K562 (cell line): Measurements from ENCODE around the gene GET3. TPM values are rescaled to one million over a fixed set of nuclear protein-coding genes. Genes with fewer than 3 reads are reported as not detected.

Experiments used
- CHD2 ChIP-seq: IDR thresholded peaks from 2 replicates; pipeline ENCODE4 v1.6.1; 2011; ENCODE audit warnings: low read depth, low read length
- MEIS2 ChIP-seq: fragments of 450-650 bp; IDR thresholded peaks from 2 replicates; pipeline ENCODE4 v1.6.1; 2014; ENCODE audit warnings: mild to moderate bottlenecking; ENCODE audit not compliant: partially characterized antibody
- NCOA6 ChIP-seq: fragments of 450-650 bp; IDR thresholded peaks from 2 replicates; pipeline ENCODE4 v1.6.1; 2017; ENCODE audit warnings: mild to moderate bottlenecking
- PHF8 ChIP-seq: fragments of 200-600 bp; sonication (generic); IDR thresholded peaks from 2 replicates; pipeline ENCODE4 v1.6.1; 2012; ENCODE audit warnings: mixed run types, mild to moderate bottlenecking, inconsistent platforms, low read length, moderate library complexity, borderline replicate concordance
- RFX1 ChIP-seq: fragments of 450-650 bp; IDR thresholded peaks from 2 replicates; pipeline ENCODE4 v1.6.1; 2016; ENCODE audit warnings: mild to moderate bottlenecking, moderate library complexity
- SP2 ChIP-seq: IDR thresholded peaks from 2 replicates; pipeline ENCODE4 v1.6.1; 2011; ENCODE audit warnings: mild to moderate bottlenecking, low read depth, low read length, moderate library complexity; ENCODE audit not compliant: poor library complexity, severe bottlenecking; ENCODE audit errors: extremely low read depth
- XRCC5 ChIP-seq: fragments of 200-400 bp; formaldehyde crosslinking; IDR thresholded peaks from 2 replicates; pipeline ENCODE4 v1.6.1; 2017; ENCODE audit warnings: low read depth, mild to moderate bottlenecking, low read length
- ZNF140 ChIP-seq: fragments of 250-450 bp; sonication (Bioruptor Pico); IDR thresholded peaks from 2 replicates; pipeline ENCODE4 v1.8.0; 2021; ENCODE audit warnings: moderate library complexity, mild to moderate bottlenecking, inconsistent platforms
- ZNF239 ChIP-seq: fragments of 250-450 bp; sonication (Bioruptor Pico); IDR thresholded peaks from 2 replicates; pipeline ENCODE4 v1.4.0; 2020; ENCODE audit warnings: mild to moderate bottlenecking
- ZNF384 ChIP-seq: IDR thresholded peaks from 2 replicates; pipeline ENCODE4 v1.6.1; 2012; ENCODE audit warnings: low read depth, low read length, improper control_type of control experiment
- ZNF644 ChIP-seq: fragments of 200-800 bp; sonication (Bioruptor generic); IDR thresholded peaks from 2 replicates; pipeline ENCODE4 v1.6.1; 2016; ENCODE audit warnings: low read depth, missing genetic modification characterization, missing compliant biosample characterization
- ZNF696 ChIP-seq: fragments of 250-450 bp; sonication (Bioruptor Pico); conservative IDR thresholded peaks from 2 replicates; pipeline ENCODE4 v1.4.0; 2020; ENCODE audit warnings: mild to moderate bottlenecking, moderate library complexity
- ZSCAN29 ChIP-seq: fragments of 450-650 bp; IDR thresholded peaks from 2 replicates; pipeline ENCODE4 v1.6.1; 2017
- polyA plus RNA-seq, 8 experiments: library from polyadenylated mRNA; depleted of rRNA in 4 of 8; stranded (reverse) in 5 of 8; unstranded in 3 of 8; fragments of >200 nt; fragmentation: Nextera tagmentation in 2 of 8; fragmentation: Illumina TruSeq in 1 of 8; extraction: Ambion mirVana in 2 of 8; extraction: Trizol in 1 of 8; gene quantifications; 2 replicates each; pipeline versions ENCODE4 v1.2.1 to v1.2.3, GENCODE V29; 2011 to 2014; ENCODE audit warnings: inconsistent platforms in 1 of 8, missing spikeins in 1 of 8
- total RNA-seq, 7 experiments: library from RNA; depleted of rRNA in 6 of 7; stranded (reverse); fragments of >200 nt in 6 of 7; fragmentation: Illumina TruSeq in 2 of 7; extraction: Trizol in 2 of 7; gene quantifications; 2 replicates each; pipeline versions ENCODE4 v1.2.1 to v1.2.3, GENCODE V29; 2011 to 2021; ENCODE audit warnings: low replicate concordance in 1 of 7
- TF ChIP-seq, protein P1 (sequence below): fragments of 200-800 bp; sonication (Bioruptor generic); IDR thresholded peaks from 2 replicates; pipeline ENCODE4 v1.6.1; 2016; ENCODE audit warnings: missing genetic modification characterization, missing compliant biosample characterization
- TF ChIP-seq, protein P2 (sequence below): sonication (generic); formaldehyde crosslinking; IDR thresholded peaks from 2 replicates; pipeline ENCODE4 v1.8.0; 2022; ENCODE audit warnings: missing genetic modification reagents, mild to moderate bottlenecking, borderline replicate concordance
- TF ChIP-seq, protein P3 (sequence below): fragments of 450-650 bp; IDR thresholded peaks from 2 replicates; pipeline ENCODE4 v1.6.1; 2016
- TF ChIP-seq, protein P4 (sequence below): sonication (generic); formaldehyde crosslinking; IDR thresholded peaks from 2 replicates; pipeline ENCODE4 v1.9.0; 2022; ENCODE audit warnings: mild to moderate bottlenecking, missing genetic modification reagents
- TF ChIP-seq, protein P5 (sequence below): fragments of 250-450 bp; sonication (Bioruptor Pico); IDR thresholded peaks from 2 replicates; pipeline ENCODE4 v1.4.0; 2020; ENCODE audit warnings: mild to moderate bottlenecking, moderate library complexity, borderline replicate concordance

The GET3 gene
- total and polyA plus RNA-seq, 9 of the 15 experiments (the other 6 are each of a cell fraction or from before 2014, with no cell fraction given) = 8.3 to 83.5 (median 51.8) TPM

DNA sequence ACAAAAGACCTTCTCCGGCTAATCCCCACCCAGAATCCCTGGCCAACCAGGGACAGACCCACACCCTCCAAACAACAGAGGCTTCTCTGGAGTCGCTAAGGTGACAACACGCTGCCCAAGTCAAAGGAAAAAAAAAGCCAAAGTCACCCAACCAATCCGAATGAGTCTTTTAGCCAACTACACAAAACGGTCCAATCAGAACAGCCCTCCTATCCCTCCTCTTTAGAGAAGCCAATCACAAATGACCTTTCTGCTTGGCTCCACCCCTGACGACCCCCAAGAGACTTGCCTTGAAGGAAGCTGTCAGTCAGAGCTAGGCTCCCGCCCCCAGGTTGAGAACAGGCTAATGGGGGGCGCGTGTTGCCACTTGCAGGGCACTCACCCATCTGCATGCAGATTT lies 34.3 kb upstream of the GET3 start (continued):
- TF ChIP-seq, protein P1, sequence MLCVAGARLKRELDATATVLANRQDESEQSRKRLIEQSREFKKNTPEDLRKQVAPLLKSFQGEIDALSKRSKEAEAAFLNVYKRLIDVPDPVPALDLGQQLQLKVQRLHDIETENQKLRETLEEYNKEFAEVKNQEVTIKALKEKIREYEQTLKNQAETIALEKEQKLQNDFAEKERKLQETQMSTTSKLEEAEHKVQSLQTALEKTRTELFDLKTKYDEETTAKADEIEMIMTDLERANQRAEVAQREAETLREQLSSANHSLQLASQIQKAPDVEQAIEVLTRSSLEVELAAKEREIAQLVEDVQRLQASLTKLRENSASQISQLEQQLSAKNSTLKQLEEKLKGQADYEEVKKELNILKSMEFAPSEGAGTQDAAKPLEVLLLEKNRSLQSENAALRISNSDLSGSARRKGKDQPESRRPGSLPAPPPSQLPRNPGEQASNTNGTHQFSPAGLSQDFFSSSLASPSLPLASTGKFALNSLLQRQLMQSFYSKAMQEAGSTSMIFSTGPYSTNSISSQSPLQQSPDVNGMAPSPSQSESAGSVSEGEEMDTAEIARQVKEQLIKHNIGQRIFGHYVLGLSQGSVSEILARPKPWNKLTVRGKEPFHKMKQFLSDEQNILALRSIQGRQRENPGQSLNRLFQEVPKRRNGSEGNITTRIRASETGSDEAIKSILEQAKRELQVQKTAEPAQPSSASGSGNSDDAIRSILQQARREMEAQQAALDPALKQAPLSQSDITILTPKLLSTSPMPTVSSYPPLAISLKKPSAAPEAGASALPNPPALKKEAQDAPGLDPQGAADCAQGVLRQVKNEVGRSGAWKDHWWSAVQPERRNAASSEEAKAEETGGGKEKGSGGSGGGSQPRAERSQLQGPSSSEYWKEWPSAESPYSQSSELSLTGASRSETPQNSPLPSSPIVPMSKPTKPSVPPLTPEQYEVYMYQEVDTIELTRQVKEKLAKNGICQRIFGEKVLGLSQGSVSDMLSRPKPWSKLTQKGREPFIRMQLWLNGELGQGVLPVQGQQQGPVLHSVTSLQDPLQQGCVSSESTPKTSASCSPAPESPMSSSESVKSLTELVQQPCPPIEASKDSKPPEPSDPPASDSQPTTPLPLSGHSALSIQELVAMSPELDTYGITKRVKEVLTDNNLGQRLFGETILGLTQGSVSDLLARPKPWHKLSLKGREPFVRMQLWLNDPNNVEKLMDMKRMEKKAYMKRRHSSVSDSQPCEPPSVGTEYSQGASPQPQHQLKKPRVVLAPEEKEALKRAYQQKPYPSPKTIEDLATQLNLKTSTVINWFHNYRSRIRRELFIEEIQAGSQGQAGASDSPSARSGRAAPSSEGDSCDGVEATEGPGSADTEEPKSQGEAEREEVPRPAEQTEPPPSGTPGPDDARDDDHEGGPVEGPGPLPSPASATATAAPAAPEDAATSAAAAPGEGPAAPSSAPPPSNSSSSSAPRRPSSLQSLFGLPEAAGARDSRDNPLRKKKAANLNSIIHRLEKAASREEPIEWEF (CRISPR knock-in tag) = no peak
- TF ChIP-seq SP2 (peak; percentile 15), ZSCAN29 (no peak), PHF8 (no peak), NCOA6 (no peak), ZNF384 (peak; percentile 48; the same call in 1 of the 2 replicates), ZNF239 (no peak), RFX1 (peak; percentile 14; the same call in 1 of the 2 replicates), ZNF696 (CRISPR knock-in tag) (no peak), XRCC5 (no peak), CHD2 (0 out of 2 replicates have a peak, but pooled peaks have one; percentile 43), ZNF140 (no peak), ZNF644 (tag) (no peak), MEIS2 (no peak)
- TF ChIP-seq, protein P2, sequence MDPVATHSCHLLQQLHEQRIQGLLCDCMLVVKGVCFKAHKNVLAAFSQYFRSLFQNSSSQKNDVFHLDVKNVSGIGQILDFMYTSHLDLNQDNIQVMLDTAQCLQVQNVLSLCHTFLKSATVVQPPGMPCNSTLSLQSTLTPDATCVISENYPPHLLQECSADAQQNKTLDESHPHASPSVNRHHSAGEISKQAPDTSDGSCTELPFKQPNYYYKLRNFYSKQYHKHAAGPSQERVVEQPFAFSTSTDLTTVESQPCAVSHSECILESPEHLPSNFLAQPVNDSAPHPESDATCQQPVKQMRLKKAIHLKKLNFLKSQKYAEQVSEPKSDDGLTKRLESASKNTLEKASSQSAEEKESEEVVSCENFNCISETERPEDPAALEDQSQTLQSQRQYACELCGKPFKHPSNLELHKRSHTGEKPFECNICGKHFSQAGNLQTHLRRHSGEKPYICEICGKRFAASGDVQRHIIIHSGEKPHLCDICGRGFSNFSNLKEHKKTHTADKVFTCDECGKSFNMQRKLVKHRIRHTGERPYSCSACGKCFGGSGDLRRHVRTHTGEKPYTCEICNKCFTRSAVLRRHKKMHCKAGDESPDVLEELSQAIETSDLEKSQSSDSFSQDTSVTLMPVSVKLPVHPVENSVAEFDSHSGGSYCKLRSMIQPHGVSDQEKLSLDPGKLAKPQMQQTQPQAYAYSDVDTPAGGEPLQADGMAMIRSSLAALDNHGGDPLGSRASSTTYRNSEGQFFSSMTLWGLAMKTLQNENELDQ (CRISPR knock-in tag) = no peak
- TF ChIP-seq, protein P3, sequence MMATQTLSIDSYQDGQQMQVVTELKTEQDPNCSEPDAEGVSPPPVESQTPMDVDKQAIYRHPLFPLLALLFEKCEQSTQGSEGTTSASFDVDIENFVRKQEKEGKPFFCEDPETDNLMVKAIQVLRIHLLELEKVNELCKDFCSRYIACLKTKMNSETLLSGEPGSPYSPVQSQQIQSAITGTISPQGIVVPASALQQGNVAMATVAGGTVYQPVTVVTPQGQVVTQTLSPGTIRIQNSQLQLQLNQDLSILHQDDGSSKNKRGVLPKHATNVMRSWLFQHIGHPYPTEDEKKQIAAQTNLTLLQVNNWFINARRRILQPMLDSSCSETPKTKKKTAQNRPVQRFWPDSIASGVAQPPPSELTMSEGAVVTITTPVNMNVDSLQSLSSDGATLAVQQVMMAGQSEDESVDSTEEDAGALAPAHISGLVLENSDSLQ = peak; percentile 93
- TF ChIP-seq, protein P4, sequence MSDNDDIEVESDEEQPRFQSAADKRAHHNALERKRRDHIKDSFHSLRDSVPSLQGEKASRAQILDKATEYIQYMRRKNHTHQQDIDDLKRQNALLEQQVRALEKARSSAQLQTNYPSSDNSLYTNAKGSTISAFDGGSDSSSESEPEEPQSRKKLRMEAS (CRISPR knock-in tag) = no peak
- TF ChIP-seq, protein P5, sequence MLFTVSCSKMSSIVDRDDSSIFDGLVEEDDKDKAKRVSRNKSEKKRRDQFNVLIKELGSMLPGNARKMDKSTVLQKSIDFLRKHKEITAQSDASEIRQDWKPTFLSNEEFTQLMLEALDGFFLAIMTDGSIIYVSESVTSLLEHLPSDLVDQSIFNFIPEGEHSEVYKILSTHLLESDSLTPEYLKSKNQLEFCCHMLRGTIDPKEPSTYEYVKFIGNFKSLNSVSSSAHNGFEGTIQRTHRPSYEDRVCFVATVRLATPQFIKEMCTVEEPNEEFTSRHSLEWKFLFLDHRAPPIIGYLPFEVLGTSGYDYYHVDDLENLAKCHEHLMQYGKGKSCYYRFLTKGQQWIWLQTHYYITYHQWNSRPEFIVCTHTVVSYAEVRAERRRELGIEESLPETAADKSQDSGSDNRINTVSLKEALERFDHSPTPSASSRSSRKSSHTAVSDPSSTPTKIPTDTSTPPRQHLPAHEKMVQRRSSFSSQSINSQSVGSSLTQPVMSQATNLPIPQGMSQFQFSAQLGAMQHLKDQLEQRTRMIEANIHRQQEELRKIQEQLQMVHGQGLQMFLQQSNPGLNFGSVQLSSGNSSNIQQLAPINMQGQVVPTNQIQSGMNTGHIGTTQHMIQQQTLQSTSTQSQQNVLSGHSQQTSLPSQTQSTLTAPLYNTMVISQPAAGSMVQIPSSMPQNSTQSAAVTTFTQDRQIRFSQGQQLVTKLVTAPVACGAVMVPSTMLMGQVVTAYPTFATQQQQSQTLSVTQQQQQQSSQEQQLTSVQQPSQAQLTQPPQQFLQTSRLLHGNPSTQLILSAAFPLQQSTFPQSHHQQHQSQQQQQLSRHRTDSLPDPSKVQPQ (CRISPR knock-in tag) = no peak
